ENCODE data around the gene SLC4A11.

Gene SLC4A11

DNA sequence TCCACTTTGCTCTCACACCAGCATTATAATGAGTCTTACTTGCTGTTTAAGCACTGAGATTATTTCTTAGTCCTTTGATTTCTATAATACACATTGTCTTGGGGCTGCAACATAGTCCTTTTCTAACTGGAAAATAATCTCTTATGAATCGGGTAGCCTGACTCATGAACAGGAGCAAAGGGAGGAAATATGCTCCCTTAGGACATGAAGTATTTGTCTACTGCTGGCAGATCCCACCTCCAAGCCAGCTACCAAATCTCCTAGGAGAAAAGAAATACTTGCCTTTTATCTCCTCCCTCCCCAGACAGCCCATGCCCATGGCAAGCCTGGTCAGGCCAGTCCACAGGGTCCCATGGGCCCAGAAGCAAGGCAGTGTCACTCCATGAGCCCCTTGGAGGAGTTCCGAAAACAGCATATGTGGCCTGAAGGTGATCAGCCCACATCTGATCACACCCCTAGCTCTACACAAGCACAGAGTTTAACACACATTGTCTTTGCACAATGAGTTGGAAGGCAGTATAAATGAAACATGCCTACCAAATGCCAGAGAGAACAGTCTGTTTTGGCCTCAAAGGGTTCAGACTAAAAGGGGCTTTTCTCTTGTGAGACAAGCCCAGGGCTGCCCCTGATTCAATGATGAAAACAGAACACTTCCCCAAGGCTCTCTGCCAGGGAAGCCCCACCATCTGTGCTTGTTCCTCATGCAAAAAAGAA, 37.1 kb upstream of the SLC4A11 start:
- H3K27ac ChIP-seq (ENCODE audit: low read length), result peak overlapping the region; percentile 69
- no peak overlapping the region for H3K4me3 ChIP-seq (ENCODE audit: low read length)
- H3K9me3 ChIP-seq (ENCODE audit: insufficient read depth, low read length), result no peaks in the 10 kb centered on the region
- H3K27me3 ChIP-seq (ENCODE audit: low read depth, low read length), result no peaks in the 10 kb centered on the region
- no peaks in the 10 kb centered on the region for H4K20me1 ChIP-seq (ENCODE audit: insufficient read depth, low read length)
- TF ChIP-seq, protein P1, sequence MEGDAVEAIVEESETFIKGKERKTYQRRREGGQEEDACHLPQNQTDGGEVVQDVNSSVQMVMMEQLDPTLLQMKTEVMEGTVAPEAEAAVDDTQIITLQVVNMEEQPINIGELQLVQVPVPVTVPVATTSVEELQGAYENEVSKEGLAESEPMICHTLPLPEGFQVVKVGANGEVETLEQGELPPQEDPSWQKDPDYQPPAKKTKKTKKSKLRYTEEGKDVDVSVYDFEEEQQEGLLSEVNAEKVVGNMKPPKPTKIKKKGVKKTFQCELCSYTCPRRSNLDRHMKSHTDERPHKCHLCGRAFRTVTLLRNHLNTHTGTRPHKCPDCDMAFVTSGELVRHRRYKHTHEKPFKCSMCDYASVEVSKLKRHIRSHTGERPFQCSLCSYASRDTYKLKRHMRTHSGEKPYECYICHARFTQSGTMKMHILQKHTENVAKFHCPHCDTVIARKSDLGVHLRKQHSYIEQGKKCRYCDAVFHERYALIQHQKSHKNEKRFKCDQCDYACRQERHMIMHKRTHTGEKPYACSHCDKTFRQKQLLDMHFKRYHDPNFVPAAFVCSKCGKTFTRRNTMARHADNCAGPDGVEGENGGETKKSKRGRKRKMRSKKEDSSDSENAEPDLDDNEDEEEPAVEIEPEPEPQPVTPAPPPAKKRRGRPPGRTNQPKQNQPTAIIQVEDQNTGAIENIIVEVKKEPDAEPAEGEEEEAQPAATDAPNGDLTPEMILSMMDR (IDR thresholded peaks at IDR 0.05; ENCODE audit: low read depth, low read length), result no peak
- TF ChIP-seq EZH2phosphoT487 (IDR thresholded peaks at IDR 0.05; ENCODE audit: low read depth), result no peak
- H3K4me2 ChIP-seq (ENCODE audit: low read length), result peak overlapping the region; percentile 49
- peaks cover 44% of the 10 kb centered on the region for H3K4me1 ChIP-seq (ENCODE audit: low read length)
- H2AFZ ChIP-seq (ENCODE audit: low read depth, low read length), result no peak overlapping the region
- no peaks in the 10 kb centered on the region for H3K79me2 ChIP-seq (ENCODE audit: low read length)
- H3K9ac ChIP-seq (ENCODE audit: low read length), result 0 out of 2 replicates have a peak overlapping the region, but pooled peaks have one; percentile 9
- no peaks in the 10 kb centered on the region for H3K36me3 ChIP-seq (replicated peaks; ENCODE audit: low read depth, low read length)

DNA sequence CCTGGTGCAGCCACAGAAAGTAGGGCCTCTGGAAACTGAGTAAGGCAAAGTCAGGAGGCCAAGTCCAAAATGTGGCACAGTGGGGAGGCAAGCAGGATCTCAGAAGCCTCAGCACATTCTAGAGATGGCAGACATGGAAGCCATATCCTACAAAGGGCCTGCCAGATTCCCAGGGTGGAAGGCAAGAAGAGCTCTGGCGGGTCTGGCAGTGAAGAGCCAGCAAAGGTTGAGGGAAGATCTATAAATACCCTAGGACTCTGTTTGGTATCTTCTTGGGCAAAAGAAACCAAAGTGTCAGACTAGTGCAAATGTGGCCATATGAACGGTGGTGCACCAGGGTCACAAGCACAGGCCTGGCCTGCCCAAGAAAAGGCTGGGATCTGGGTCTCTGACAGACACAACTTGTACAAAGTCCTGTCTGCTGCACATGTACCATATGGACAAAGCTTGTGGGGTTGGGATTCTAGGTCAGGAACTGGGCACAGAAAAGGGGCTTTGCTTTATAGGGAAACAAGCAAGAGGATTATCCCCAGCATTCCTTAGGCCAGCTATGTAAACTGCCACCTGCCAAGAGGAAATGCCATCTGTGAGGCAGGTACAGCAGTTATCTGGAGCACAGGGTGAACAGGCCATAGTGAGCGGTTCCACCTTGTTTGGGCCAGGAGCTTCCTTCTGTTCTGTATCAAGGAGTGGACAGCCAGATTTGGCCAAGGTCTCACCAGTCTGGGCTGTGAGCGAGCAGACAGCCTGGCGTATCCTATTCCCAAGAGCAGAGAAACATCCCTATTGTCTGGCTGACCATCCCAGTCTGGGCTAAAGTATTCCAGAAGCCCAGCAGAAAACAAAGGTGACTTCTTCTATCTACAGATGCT, 36.3 kb upstream of the SLC4A11 start:
- Histone ChIP-seq H3K79me2 (ENCODE audit: low read length) (no peaks in the 10 kb centered on the region), H3K4me1 (ENCODE audit: low read length) (peaks cover 44% of the 10 kb centered on the region), H3K27me3 (ENCODE audit: low read depth, low read length) (no peaks in the 10 kb centered on the region), H3K4me2 (ENCODE audit: low read length) (no peak overlapping the region), H3K9ac (ENCODE audit: low read length) (no peak overlapping the region), H3K36me3 (replicated peaks; ENCODE audit: low read depth, low read length) (no peaks in the 10 kb centered on the region), H4K20me1 (ENCODE audit: insufficient read depth, low read length) (no peaks in the 10 kb centered on the region), H2AFZ (ENCODE audit: low read depth, low read length) (no peak overlapping the region), H3K9me3 (ENCODE audit: insufficient read depth, low read length) (no peaks in the 10 kb centered on the region), H3K27ac (ENCODE audit: low read length) (0 out of 2 replicates have a peak overlapping the region, but pooled peaks have one; percentile 69), H3K4me3 (ENCODE audit: low read length) (no peak overlapping the region)
- TF ChIP-seq, protein P1 (IDR thresholded peaks at IDR 0.05; ENCODE audit: low read depth, low read length), result no peak
- no peak for TF ChIP-seq EZH2phosphoT487 (IDR thresholded peaks at IDR 0.05; ENCODE audit: low read depth)

DNA sequence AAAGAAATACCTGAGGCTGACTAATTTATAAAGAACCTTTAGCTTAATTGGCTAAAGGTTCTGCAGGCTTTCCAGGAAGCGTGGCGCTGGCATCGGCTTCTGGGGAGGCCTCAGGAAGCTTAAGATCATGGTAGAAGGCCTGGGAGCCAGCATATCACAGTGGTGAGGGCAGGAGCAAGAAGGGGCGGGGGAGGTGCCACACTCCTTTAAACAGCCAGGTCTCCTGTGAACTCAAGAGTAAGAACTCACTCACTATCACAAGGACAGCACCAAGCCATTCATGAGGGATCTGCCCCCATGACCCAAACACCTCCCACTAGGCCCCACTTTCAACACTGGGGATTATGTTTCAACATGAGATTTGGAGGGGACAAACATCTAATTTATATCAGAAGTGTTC, 34.4 kb upstream of the SLC4A11 start:
- Histone ChIP-seq H3K27me3 (ENCODE audit: low read depth, low read length) (no peaks in the 10 kb centered on the region), H2AFZ (ENCODE audit: low read depth, low read length) (no peak overlapping the region), H3K9ac (ENCODE audit: low read length) (no peak overlapping the region), H3K79me2 (ENCODE audit: low read length) (no peaks in the 10 kb centered on the region), H3K4me3 (ENCODE audit: low read length) (no peak overlapping the region), H4K20me1 (ENCODE audit: insufficient read depth, low read length) (no peaks in the 10 kb centered on the region), H3K4me1 (ENCODE audit: low read length) (peaks cover 28% of the 10 kb centered on the region), H3K27ac (ENCODE audit: low read length) (no peak overlapping the region), H3K36me3 (replicated peaks; ENCODE audit: low read depth, low read length) (no peaks in the 10 kb centered on the region), H3K9me3 (ENCODE audit: insufficient read depth, low read length) (no peaks in the 10 kb centered on the region), H3K4me2 (ENCODE audit: low read length) (no peak overlapping the region)
- TF ChIP-seq, protein P1 (IDR thresholded peaks at IDR 0.05; ENCODE audit: low read depth, low read length), result no peak
- no peak for TF ChIP-seq EZH2phosphoT487 (IDR thresholded peaks at IDR 0.05; ENCODE audit: low read depth)

DNA sequence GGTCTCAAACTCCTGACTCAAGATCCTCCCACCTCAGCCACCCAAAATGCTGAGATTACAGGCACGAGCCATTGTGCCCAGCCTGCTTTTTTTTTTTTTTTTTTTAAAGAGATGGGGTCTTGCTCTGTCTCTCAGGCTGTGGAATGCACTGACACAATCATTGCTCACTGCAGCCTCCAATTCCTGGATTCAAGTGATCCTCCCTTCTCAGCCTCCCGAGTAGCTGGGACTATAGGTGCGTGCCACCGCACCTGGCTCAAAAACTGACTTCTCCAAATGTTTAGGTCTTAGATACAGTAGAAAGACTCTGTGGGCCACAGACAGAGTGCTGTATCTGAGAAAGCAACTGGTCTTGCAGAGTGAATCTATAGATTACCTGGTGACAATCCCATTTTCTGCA, 31.1 kb upstream of the SLC4A11 start:
- H3K4me1 ChIP-seq (ENCODE audit: low read length), result no peaks in the 10 kb centered on the region
- no peak for TF ChIP-seq EZH2phosphoT487 (IDR thresholded peaks at IDR 0.05; ENCODE audit: low read depth)
- TF ChIP-seq, protein P1 (IDR thresholded peaks at IDR 0.05; ENCODE audit: low read depth, low read length), result no peak

More for the DNA sequence above, 31.1 kb upstream of the SLC4A11 start:
- Histone ChIP-seq H3K4me3 (ENCODE audit: low read length) (no peak overlapping the region), H3K9me3 (ENCODE audit: insufficient read depth, low read length) (no peaks in the 10 kb centered on the region), H2AFZ (ENCODE audit: low read depth, low read length) (no peak overlapping the region), H3K4me2 (ENCODE audit: low read length) (no peak overlapping the region), H3K27me3 (ENCODE audit: low read depth, low read length) (no peaks in the 10 kb centered on the region), H3K36me3 (replicated peaks; ENCODE audit: low read depth, low read length) (no peaks in the 10 kb centered on the region), H3K9ac (ENCODE audit: low read length) (no peak overlapping the region), H3K79me2 (ENCODE audit: low read length) (no peaks in the 10 kb centered on the region), H3K27ac (ENCODE audit: low read length) (no peak overlapping the region), H4K20me1 (ENCODE audit: insufficient read depth, low read length) (no peaks in the 10 kb centered on the region)
